Adrenal gland (tissue), 5 donors: ENCODE measurements around the gene TNFRSF19.

Experiments used
- POLR2A ChIP-seq, 2 donors: fragments of 450-650 bp; IDR thresholded peaks; one replicate each; pipeline ENCODE4 v1.6.1; 2017; ENCODE audit warnings: antibody characterized with exemption in 2 of 2, mild to moderate bottlenecking in 2 of 2, moderate library complexity in 1 of 2
- TF ChIP-seq, protein P1 (sequence below), 6 experiments: fragments of 450-650 bp in 4 of 6; fragments of 200-600 bp in 2 of 6; sonication (generic) in 1 of 6; IDR thresholded peaks; 1 replicate in 5 of 6; 2 replicates in 1 of 6; pipeline versions ENCODE4 v1.5.1 to v1.8.0; 2016 to 2021; ENCODE audit warnings: antibody characterized with exemption in 6 of 6, mild to moderate bottlenecking in 2 of 6, moderate library complexity in 1 of 6
- donor health status: DM: no; HTN: no; CAD: no.

DNA sequence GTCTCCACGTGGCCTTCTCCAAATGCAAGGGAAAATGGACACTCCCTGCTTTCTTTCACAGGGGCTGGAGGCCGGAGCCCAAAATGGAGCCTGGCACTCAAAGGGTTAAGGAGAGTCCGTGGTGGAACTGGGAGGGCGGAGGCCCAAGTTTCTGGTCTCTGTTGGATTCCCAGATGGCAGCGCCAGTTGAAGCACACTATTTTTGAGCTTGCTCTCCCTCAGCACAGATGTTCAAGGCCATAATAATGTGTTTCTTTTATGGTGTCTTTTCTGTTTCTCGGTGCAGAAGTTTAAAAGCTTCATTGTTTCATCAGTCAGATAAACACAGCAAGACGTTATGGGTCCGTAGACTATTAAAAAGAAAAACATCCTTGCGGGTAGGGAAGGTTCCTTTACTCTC lies 67.6 kb downstream of the TNFRSF19 start:
- TF ChIP-seq, protein P1, sequence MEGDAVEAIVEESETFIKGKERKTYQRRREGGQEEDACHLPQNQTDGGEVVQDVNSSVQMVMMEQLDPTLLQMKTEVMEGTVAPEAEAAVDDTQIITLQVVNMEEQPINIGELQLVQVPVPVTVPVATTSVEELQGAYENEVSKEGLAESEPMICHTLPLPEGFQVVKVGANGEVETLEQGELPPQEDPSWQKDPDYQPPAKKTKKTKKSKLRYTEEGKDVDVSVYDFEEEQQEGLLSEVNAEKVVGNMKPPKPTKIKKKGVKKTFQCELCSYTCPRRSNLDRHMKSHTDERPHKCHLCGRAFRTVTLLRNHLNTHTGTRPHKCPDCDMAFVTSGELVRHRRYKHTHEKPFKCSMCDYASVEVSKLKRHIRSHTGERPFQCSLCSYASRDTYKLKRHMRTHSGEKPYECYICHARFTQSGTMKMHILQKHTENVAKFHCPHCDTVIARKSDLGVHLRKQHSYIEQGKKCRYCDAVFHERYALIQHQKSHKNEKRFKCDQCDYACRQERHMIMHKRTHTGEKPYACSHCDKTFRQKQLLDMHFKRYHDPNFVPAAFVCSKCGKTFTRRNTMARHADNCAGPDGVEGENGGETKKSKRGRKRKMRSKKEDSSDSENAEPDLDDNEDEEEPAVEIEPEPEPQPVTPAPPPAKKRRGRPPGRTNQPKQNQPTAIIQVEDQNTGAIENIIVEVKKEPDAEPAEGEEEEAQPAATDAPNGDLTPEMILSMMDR (IDR thresholded peaks at IDR 0.05), result no peak
- TF ChIP-seq POLR2A (IDR thresholded peaks at IDR 0.05), result no peak
